Measurements from ENCODE around the gene NARS2. TPM values are rescaled to one million over a fixed set of nuclear protein-coding genes. Genes with fewer than 3 reads are reported as not detected.
"Not testable (repeated sequence)": the region's sequence is repeated elsewhere in the genome, so short reads cannot be mapped to it uniquely, and the experiment has no call there.

NARS2 gene
- total RNA-seq, 1 donor from 2014 or later = 16.2 TPM

- Mint-ChIP-seq H3K36me3 (ENCODE audit: low read depth, unreplicated experiment) (peaks cover 23% of the 10 kb centered on the region), H3K9me3 (ENCODE audit: unreplicated experiment) (no peaks in the 10 kb centered on the region), H3K27ac (ENCODE audit: unreplicated experiment) (no peak overlapping the region), H3K27me3 (ENCODE audit: unreplicated experiment) (no peaks in the 10 kb centered on the region), H3K4me1 (ENCODE audit: unreplicated experiment) (peaks cover 25% of the 10 kb centered on the region), H3K4me3 (ENCODE audit: unreplicated experiment) (no peak overlapping the region)
- no peak for DNase-seq (ENCODE audit: low spot score)
- no peak for TF ChIP-seq CTCF (IDR thresholded peaks at IDR 0.05; ENCODE audit: unreplicated experiment)
Measured at GRCh38 chr11:78555592-78555991, 19.1 kb downstream of the NARS2 start.

- Mint-ChIP-seq H3K27ac (ENCODE audit: unreplicated experiment) (no peak overlapping the region), H3K9me3 (ENCODE audit: unreplicated experiment) (no peaks in the 10 kb centered on the region), H3K4me3 (ENCODE audit: unreplicated experiment) (no peak overlapping the region), H3K36me3 (ENCODE audit: low read depth, unreplicated experiment) (peaks cover 18% of the 10 kb centered on the region), H3K4me1 (ENCODE audit: unreplicated experiment) (peaks cover 16% of the 10 kb centered on the region), H3K27me3 (ENCODE audit: unreplicated experiment) (no peaks in the 10 kb centered on the region)
- no peak for TF ChIP-seq CTCF (IDR thresholded peaks at IDR 0.05; ENCODE audit: unreplicated experiment)
- no peak for DNase-seq (ENCODE audit: low spot score)
Measured at GRCh38 chr11:78552881-78553280, 21.8 kb downstream of the NARS2 start.

- not testable (repeated sequence) for DNase-seq (ENCODE audit: low spot score); H3K4me3 Mint-ChIP-seq (ENCODE audit: unreplicated experiment); H3K27me3 Mint-ChIP-seq (ENCODE audit: unreplicated experiment); H3K9me3 Mint-ChIP-seq (ENCODE audit: unreplicated experiment); H3K27ac Mint-ChIP-seq (ENCODE audit: unreplicated experiment)
- H3K4me1 Mint-ChIP-seq (ENCODE audit: unreplicated experiment) = peaks cover 16% of the 10 kb centered on the region
- H3K36me3 Mint-ChIP-seq (ENCODE audit: low read depth, unreplicated experiment) = peaks cover 18% of the 10 kb centered on the region
Measured at GRCh38 chr11:78552139-78552538, 22.5 kb downstream of the NARS2 start.

GRCh38 chr11:78551066-78551465 lies 23.6 kb downstream of the NARS2 start:
- Mint-ChIP-seq H3K27ac (ENCODE audit: unreplicated experiment) (no peak overlapping the region), H3K9me3 (ENCODE audit: unreplicated experiment) (no peaks in the 10 kb centered on the region), H3K4me1 (ENCODE audit: unreplicated experiment) (peaks cover 16% of the 10 kb centered on the region), H3K4me3 (ENCODE audit: unreplicated experiment) (no peak overlapping the region), H3K27me3 (ENCODE audit: unreplicated experiment) (no peaks in the 10 kb centered on the region), H3K36me3 (ENCODE audit: low read depth, unreplicated experiment) (peaks cover 21% of the 10 kb centered on the region)
- DNase-seq (ENCODE audit: low spot score) = no peak
- TF ChIP-seq CTCF (IDR thresholded peaks at IDR 0.05; ENCODE audit: unreplicated experiment) = no peak

- no peaks in the 10 kb centered on the region for H3K27me3 Mint-ChIP-seq (ENCODE audit: unreplicated experiment)
- TF ChIP-seq CTCF (IDR thresholded peaks at IDR 0.05; ENCODE audit: unreplicated experiment) = no peak
- H3K4me3 Mint-ChIP-seq (ENCODE audit: unreplicated experiment) = no peak overlapping the region
- no peak for DNase-seq (ENCODE audit: low spot score)
- no peaks in the 10 kb centered on the region for H3K9me3 Mint-ChIP-seq (ENCODE audit: unreplicated experiment)
- H3K4me1 Mint-ChIP-seq (ENCODE audit: unreplicated experiment) = peaks cover 16% of the 10 kb centered on the region
- peaks cover 21% of the 10 kb centered on the region for H3K36me3 Mint-ChIP-seq (ENCODE audit: low read depth, unreplicated experiment)
- H3K27ac Mint-ChIP-seq (ENCODE audit: unreplicated experiment) = no peak overlapping the region
Measured at GRCh38 chr11:78549624-78550409, 24.8 kb downstream of the NARS2 start.

Measured in endothelial cell (in vitro differentiated cells).